Stimulated activated CD4-positive, alpha-beta T cell treated with anti-CD3 and anti-CD28 coated beads, Interleukin-4, amount 100 ng/mL, for 1 hour (primary cell): Measurements from ENCODE around the gene PHRF1.
A peak's percentile ranks its signal among the peaks of the same experiment; 100 is the strongest.

Source experiments
- DNase-seq: peaks from one replicate; pipeline ENCODE4 v3.0.0-alpha.2; 2020

PHRF1 gene

GRCh38 chr11:601573-602245, 25.4 kb downstream of the PHRF1 start:
- no peak for DNase-seq

DNA sequence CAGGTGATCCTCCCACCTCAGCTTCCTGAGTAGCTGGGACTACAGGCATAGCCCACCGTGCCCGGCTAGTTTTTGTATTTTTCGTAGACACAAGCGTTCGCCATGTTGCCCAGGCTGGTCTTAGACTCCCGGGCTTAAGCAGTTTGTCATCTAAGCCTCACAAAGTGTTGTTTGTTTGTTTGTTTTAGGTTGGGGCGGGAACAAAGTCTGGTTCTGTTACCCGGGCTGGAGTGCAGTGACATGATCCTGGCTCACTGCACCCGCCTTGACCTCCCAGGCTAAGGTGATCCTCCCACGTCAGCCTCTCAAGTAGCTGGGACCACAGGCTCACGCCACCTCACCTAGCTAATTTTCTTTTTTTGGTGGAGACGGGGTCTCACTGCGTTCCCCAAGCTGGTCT, 26.9 kb downstream of the PHRF1 start:
- no peak for DNase-seq

- DNase-seq, result no peak
Observed at GRCh38 chr11:605286-606129, 29.2 kb downstream of the PHRF1 start.

DNA sequence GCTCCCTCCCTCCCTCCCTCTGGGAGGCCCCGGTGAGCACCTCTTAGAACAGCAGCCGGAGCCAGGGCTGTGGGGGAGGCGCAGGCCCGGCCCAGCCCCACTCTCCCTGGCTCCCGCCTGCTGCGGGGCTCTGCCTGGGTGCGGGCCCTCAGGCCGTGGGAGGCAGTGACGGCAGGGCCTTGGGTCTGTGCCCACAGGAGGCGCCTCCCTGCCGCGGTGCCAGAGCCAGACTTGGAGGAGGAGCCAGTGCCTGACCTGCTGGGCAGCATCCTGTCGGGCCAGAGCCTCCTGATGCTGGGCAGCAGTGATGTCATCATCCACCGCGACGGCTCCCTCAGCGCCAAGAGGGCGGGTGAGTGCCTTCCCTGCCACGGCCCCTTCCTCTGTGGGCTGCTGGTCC, 30.0 kb downstream of the PHRF1 start:
- DNase-seq, result no peak

DNA sequence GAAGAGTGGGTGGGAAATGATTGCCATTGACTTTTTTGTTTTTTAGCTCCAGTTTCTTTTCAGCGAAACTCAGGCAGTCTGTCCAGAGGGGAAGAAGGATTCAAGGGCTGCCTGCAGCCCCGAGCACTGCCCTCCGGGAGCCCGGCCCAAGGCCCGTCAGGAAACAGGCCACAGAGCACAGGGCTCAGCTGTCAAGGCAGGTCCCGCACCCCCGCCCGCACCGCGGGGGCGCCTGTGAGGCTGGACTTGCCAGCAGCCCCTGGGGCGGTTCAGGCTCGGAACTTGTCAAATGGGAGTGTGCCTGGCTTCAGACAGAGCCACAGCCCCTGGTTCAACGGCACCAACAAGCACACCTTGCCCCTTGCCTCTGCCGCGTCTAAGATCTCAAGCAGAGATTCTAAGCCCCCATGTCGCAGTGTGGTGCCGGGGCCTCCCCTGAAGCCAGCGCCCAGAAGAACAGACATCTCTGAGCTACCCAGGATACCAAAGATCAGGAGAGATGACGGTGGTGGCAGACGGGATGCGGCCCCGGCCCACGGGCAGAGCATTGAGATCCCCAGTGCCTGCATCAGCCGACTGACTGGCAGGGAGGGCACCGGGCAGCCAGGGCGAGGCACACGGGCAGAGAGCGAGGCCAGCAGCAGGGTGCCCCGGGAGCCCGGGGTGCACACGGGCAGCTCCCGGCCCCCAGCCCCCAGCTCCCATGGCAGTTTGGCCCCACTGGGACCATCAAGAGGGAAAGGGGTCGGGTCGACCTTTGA, 30.9 kb downstream of the PHRF1 start:
- DNase-seq, result no peak

DNA sequence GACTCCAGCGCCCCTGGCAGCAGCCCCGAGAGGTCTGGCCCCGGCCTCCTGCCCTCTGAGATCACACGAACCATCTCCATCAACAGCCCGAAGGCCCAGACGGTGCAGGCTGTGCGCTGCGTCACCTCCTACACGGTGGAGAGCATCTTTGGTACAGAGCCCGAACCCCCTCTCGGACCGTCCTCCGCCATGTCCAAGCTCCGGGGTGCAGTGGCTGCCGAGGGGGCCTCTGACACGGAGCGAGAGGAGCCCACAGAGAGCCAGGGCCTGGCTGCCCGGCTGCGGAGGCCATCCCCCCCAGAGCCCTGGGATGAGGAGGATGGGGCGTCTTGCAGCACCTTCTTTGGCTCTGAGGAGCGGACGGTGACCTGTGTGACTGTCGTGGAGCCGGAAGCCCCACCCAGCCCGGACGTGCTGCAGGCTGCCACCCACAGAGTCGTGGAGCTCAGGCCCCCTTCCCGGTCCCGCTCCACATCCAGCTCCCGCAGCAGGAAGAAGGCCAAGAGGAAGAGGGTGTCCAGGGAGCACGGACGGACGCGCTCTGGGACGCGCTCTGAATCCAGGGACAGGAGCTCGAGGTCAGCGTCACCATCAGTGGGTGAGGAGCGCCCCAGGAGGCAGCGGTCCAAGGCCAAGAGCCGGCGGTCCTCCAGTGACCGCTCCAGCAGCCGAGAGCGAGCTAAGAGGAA, 31.8 kb downstream of the PHRF1 start:
- no peak for DNase-seq

DNA sequence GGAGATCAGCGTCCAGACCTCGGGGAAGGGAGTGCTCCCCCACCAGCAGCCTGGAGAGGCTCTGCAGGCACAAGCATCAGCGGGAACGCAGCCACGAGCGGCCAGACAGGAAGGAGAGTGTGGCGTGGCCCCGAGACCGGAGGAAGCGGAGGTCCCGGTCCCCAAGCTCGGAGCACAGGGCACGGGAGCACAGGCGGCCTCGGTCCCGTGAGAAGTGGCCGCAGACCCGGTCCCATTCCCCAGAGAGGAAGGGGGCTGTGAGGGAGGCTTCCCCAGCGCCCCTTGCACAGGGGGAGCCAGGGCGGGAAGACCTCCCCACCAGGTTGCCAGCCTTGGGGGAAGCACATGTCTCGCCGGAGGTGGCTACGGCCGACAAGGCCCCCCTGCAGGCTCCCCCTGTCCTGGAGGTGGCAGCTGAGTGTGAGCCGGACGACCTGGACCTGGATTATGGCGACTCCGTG, 32.6 kb downstream of the PHRF1 start:
- DNase-seq, result no peak

DNA sequence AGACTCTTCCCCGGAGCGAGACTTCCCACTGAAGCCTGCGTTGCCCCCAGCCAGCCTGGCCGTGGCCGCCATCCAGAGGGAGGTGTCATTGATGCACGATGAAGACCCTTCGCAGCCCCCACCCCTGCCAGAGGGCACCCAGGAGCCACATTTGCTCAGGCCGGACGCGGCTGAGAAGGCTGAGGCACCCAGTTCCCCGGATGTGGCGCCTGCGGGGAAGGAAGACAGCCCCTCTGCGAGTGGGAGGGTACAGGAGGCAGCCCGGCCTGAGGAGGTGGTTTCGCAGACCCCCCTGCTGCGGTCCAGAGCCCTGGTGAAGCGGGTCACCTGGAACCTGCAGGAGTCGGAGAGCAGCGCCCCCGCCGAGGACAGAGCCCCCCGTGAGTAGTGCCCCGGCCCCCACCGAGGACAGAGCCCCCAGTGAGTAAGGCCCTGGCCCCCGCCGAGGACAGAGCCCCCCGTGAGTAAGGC, 33.1 kb downstream of the PHRF1 start:
- DNase-seq, result no peak

DNA sequence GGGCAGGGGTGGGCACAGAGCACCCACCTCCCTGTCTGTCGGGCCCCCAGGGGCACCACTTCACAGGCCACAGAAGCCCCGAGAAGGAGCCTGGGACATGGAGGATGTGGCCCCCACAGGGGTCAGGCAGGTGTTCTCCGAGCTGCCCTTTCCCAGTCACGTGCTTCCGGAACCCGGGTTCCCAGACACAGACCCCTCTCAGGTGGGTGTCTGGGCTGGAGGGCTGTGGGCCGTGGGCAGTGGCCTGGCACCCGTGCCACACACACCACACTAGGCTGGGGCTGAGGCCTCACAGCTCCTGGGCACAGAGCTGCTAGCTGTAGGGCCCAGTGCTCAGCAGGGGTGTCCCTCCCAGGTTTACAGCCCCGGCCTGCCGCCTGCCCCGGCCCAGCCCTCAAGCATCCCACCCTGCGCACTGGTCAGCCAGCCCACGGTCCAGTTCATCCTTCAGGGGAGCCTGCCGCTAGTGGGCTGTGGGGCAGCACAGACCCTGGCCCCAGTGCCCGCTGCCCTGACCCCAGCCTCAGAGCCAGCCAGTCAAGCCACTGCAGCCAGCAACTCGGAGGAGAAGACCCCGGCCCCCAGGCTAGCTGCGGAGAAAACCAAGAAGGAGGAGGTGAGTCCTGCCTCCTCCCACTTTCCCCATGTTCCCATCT, 34.0 kb downstream of the PHRF1 start:
- no peak for DNase-seq

- DNase-seq, result no peak
Observed at GRCh38 chr11:611001-611996, 35.0 kb downstream of the PHRF1 start.

- no peak for DNase-seq
Observed at GRCh38 chr11:612201-612960, 36.1 kb downstream of the PHRF1 start.

DNA sequence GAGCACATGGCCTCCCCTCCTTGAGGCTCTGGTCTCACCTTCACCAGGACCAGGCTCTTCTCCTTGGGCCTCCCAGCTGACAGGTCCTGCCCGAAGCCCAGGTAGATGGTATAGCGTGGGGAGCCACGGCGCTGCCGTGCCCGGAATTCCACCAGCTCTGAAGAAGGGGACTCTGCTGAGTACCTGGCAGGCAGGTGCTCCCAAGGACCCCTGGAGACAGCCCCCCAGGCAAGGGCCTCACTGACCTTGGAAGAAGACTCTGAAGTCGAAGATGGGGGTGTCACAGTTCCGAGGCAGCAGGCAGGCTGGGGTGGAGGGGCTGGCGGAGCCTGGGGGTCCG, 36.7 kb downstream of the PHRF1 start:
- DNase-seq, result no peak

DNA sequence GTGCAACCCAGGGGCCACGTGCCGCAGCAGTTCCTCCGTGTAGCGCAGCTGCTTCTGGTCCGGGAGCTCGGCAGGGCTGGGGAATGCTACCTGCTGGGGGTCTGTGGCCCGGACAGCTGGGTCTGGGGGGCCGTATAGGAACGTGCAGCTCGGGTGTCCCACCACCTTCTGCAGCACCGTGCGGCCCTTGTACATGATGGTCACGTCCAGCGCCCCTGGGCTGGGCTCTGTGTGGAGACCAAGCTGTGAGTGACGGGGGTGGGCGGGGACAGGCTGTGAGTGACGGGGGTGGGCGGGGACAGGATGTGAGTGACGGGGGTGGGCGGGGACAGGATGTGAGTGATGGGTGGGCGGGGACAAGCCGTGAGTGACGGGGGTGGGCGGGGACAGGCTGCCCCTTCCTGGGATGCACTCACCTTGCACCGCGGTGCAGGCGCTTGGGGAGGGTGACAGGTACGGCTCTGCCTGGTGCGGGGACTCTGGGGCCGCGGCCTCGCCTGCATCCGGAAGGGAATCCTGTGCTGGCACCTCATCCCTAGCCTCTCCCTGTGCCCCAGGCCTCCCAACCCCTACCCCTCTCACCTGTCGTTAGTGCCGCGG, 37.2 kb downstream of the PHRF1 start:
- DNase-seq, result peak; percentile 83

GRCh38 chr11:614021-614622, 37.9 kb downstream of the PHRF1 start:
- DNase-seq, result no peak

DNA sequence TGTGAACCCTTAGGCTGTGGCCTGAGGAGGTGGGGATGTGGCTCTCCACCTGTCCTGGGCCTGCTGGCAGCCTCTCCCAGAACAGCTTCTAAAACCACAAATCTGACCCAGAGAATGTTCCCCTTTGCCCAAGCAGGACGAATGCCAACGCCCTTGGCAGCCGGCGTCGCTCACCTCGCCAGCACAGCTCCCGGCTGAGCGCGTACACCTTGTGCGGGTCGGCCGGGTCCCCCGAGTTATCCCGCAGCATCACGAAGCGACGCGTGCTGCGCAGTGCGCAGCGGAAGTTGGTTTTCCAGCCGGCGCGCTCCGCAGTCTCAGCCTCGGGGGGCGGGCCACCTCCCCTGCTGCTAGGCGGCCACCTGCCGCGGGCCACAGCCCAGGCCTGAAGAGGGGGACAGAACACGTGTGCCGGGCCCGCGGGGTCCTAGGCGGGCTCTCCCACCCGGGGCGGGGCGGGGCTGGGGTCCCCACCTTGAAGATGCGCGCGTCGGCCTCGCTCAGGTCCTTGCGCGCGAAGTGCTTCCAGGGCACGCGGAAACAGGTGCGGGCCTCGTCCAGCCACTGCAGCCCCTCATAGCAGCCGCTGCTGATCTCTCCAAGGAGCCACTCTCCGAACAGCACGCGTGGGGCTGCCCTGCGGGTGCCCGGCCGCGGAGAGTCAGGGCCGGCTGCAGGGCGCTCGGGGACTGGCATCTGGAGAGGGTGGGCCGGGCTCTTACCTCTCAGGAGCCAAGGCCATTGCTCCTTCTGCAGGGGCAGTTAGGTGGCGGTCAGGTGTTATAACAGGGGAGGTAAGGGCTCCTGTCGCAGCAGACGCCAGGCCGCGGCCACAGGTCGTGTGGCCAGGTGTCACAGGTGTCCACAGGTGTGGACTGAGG, 38.6 kb downstream of the PHRF1 start:
- no peak for DNase-seq

DNA sequence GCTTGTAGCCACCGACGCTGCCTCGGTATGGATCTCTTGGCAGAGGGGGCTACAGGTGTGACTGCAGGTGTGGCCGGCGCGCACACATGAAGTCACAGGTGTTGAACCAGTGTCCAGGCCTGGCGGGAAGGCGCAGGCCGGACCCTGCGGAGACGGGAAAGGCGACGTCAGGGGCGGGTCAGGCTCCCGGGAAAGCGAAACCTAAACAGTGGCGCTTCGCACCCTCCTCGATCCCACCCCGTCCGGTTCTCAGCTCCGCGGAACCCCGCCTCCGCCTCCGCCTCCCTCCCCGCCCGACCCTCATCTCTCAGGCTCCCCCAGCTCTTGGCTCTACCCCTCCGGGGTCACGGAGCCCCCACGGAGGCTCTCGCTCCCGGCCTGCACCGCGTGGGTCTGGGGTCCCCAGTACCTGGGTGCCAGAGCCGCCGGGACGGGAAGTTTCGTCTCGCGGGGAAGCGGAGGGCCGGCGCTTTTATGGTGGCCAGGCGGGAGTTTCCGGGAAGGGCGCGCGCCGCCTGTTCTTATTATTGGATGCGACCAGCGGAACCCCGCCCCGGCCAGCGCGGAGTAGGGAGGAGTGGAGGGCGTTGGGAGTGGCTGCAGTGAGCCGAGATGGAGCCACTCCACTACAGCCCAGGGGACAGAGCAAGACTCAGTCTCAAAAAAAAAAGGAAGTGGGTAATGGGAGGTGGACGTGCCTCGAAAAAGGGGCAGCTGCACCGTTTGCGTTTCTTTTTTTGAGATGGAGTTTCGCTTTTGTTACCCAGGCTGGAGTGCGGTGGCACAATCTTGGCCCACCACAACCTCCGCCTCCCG, 39.4 kb downstream of the PHRF1 start, which contains the start of gene IRF7:
IRF7 (minus strand) TSS at position 447 of the 816 bp plus-strand sequence. CDS start 586 bp downstream, outside the sequence.
- peak; percentile 78 for DNase-seq
